ENCODE results near the gene MGRN1.

Gene MGRN1

DNA sequence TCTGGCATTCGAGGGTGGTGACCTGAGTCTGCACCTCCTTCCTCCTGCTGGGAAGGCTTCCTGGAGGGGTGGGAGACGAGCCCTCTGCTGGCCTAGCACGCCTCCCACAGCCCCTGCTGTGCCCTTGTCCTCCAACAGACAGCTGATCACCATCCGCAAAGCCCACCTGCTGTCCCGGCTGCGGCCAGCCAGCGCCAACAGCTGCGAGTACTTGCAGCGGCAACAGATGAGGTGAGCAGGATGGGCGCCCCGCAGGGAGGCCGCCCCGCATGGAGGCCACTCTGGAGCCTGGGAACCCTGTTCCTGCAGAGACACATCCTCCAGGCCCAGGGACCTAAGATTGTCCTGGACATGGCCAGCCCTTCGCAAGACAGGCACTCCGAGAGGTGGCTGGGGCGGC lies 31.5 kb upstream of the MGRN1 start:
- ATAC-seq, result no peak
- no peak for TF ChIP-seq ZFP30 (CRISPR knock-in tag; IDR thresholded peaks at IDR 0.05)
- TF ChIP-seq BACH2 (CRISPR knock-in tag; IDR thresholded peaks at IDR 0.05; ENCODE audit: borderline replicate concordance), result no peak
- no peak for TF ChIP-seq ZNF70 (CRISPR knock-in tag; IDR thresholded peaks at IDR 0.05)
- no peak for TF ChIP-seq CSRNP3 (CRISPR knock-in tag; IDR thresholded peaks at IDR 0.05)

DNA sequence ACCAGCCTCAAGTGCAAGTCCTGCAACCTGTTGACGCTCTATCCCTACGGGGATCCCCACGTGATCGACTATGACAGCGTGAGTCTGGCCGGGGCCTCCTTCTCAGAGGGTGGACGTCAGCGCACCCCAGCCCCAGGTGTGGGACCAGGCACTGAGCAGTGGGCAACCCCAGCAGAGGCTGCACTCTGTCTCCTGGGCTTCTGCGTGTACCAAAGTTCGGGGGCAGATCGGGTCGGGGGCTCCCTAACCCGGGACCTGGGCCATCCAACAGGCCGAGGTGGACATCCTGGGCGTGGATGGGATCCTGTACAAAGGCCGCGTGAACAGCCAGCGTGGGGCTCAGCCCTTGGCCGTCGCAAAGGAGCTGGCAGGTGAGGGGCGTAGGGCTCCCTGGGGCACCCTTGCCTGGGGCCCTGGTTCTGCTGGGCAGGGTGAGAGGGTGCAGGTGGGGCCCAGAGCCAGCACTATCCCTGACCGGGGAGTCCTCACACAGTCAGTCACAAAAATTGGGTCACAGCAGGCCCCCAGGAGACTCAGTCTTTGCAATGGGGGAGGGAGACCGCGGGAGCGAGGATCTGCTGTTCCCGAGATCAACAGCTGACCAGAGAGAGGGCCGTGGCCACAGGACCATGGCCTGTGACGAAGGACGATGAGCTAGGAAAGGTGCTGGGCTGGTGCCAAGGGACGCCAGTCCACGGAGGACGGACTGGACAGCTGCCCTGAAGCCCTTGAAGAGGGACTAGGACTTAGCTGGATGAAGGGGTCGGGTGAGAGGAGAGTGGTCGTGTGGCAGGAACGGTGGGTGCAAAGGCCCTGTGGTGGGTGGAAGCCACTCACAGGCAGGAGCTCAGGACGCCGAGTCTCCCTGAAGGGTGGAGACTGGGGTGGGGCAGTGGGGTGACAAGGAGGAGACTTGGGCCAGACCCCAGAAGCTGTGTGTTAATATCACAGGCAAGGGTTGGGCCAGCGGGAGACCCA lies 29.9 kb upstream of the MGRN1 start:
- ATAC-seq, result no peak
- no peak for TF ChIP-seq ZFP30 (CRISPR knock-in tag; IDR thresholded peaks at IDR 0.05)
- no peak for TF ChIP-seq ISL1 (CRISPR knock-in tag; IDR thresholded peaks at IDR 0.05)
- no peak for TF ChIP-seq BACH2 (CRISPR knock-in tag; IDR thresholded peaks at IDR 0.05; ENCODE audit: borderline replicate concordance)
- TF ChIP-seq TCF4 (CRISPR knock-in tag; IDR thresholded peaks at IDR 0.05; ENCODE audit: borderline replicate concordance), result no peak
- TF ChIP-seq CSDC2 (CRISPR knock-in tag; IDR thresholded peaks at IDR 0.05), result no peak
- no peak for TF ChIP-seq ZNF8 (CRISPR knock-in tag; IDR thresholded peaks at IDR 0.05)
- TF ChIP-seq, protein P1, sequence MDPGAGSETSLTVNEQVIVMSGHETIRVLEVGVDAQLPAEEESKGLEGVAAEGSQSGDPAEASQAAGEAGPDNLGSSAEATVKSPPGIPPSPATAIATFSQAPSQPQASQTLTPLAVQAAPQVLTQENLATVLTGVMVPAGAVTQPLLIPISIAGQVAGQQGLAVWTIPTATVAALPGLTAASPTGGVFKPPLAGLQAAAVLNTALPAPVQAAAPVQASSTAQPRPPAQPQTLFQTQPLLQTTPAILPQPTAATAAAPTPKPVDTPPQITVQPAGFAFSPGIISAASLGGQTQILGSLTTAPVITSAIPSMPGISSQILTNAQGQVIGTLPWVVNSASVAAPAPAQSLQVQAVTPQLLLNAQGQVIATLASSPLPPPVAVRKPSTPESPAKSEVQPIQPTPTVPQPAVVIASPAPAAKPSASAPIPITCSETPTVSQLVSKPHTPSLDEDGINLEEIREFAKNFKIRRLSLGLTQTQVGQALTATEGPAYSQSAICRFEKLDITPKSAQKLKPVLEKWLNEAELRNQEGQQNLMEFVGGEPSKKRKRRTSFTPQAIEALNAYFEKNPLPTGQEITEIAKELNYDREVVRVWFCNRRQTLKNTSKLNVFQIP (CRISPR knock-in tag; IDR thresholded peaks at IDR 0.05; ENCODE audit: borderline replicate concordance, low read depth), result no peak
- no peak for TF ChIP-seq GLIS3 (CRISPR knock-in tag; IDR thresholded peaks at IDR 0.05)
- TF ChIP-seq ZFP3 (CRISPR knock-in tag; IDR thresholded peaks at IDR 0.05), result no peak
- no peak for TF ChIP-seq ARNTL (CRISPR knock-in tag; IDR thresholded peaks at IDR 0.05; ENCODE audit: borderline replicate concordance, low read depth)
- no peak for TF ChIP-seq RARB (CRISPR knock-in tag; IDR thresholded peaks at IDR 0.05)
- no peak for TF ChIP-seq CSRNP3 (CRISPR knock-in tag; IDR thresholded peaks at IDR 0.05)
- no peak for TF ChIP-seq ZNF565 (CRISPR knock-in tag; conservative IDR thresholded peaks at IDR 0.05; ENCODE audit: low read depth)
- no peak for TF ChIP-seq ZNF70 (CRISPR knock-in tag; IDR thresholded peaks at IDR 0.05)
- no peak for TF ChIP-seq ESRRG (CRISPR knock-in tag; IDR thresholded peaks at IDR 0.05)
- TF ChIP-seq, protein P2, sequence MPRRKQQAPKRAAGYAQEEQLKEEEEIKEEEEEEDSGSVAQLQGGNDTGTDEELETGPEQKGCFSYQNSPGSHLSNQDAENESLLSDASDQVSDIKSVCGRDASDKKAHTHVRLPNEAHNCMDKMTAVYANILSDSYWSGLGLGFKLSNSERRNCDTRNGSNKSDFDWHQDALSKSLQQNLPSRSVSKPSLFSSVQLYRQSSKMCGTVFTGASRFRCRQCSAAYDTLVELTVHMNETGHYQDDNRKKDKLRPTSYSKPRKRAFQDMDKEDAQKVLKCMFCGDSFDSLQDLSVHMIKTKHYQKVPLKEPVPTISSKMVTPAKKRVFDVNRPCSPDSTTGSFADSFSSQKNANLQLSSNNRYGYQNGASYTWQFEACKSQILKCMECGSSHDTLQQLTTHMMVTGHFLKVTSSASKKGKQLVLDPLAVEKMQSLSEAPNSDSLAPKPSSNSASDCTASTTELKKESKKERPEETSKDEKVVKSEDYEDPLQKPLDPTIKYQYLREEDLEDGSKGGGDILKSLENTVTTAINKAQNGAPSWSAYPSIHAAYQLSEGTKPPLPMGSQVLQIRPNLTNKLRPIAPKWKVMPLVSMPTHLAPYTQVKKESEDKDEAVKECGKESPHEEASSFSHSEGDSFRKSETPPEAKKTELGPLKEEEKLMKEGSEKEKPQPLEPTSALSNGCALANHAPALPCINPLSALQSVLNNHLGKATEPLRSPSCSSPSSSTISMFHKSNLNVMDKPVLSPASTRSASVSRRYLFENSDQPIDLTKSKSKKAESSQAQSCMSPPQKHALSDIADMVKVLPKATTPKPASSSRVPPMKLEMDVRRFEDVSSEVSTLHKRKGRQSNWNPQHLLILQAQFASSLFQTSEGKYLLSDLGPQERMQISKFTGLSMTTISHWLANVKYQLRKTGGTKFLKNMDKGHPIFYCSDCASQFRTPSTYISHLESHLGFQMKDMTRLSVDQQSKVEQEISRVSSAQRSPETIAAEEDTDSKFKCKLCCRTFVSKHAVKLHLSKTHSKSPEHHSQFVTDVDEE (CRISPR knock-in tag; IDR thresholded peaks at IDR 0.05), result no peak

DNA sequence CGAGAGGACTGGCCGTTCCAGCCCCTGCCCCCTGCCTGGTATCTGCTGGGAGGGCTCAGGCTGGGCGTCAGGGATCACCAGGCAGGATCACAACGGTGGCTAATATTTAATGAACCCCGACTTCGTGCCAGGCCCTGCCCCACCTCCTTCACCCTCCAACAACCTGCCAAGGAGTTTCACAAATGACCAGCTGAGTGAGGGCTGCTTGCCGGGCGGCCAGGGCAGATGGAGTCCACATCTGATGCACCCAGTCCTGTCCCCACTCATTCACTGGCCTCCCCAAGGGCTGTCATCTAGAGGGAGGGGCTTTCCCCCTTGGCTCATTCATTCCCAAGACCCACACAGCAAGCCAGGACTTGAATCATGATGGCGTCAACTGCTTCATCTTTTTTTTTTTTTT lies 27.5 kb upstream of the MGRN1 start:
- no peak for ATAC-seq
- TF ChIP-seq ZC3H10 (CRISPR knock-in tag; IDR thresholded peaks at IDR 0.05), result no peak
- no peak for TF ChIP-seq BACH2 (CRISPR knock-in tag; IDR thresholded peaks at IDR 0.05; ENCODE audit: borderline replicate concordance)
- no peak for TF ChIP-seq ZNF70 (CRISPR knock-in tag; IDR thresholded peaks at IDR 0.05)
- TF ChIP-seq ZNF8 (CRISPR knock-in tag; IDR thresholded peaks at IDR 0.05), result no peak

- no peak for ATAC-seq
- no peak for TF ChIP-seq CSRNP3 (CRISPR knock-in tag; IDR thresholded peaks at IDR 0.05)
- TF ChIP-seq, protein P1 (CRISPR knock-in tag; IDR thresholded peaks at IDR 0.05; ENCODE audit: borderline replicate concordance, low read depth), result no peak
- TF ChIP-seq, protein P3, sequence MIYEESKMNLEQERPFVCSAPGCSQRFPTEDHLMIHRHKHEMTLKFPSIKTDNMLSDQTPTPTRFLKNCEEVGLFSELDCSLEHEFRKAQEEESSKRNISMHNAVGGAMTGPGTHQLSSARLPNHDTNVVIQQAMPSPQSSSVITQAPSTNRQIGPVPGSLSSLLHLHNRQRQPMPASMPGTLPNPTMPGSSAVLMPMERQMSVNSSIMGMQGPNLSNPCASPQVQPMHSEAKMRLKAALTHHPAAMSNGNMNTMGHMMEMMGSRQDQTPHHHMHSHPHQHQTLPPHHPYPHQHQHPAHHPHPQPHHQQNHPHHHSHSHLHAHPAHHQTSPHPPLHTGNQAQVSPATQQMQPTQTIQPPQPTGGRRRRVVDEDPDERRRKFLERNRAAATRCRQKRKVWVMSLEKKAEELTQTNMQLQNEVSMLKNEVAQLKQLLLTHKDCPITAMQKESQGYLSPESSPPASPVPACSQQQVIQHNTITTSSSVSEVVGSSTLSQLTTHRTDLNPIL (CRISPR knock-in tag; IDR thresholded peaks at IDR 0.05; ENCODE audit: low read depth), result no peak
- TF ChIP-seq CSDC2 (CRISPR knock-in tag; IDR thresholded peaks at IDR 0.05), result no peak
- TF ChIP-seq ZNF8 (CRISPR knock-in tag; IDR thresholded peaks at IDR 0.05), result no peak
- TF ChIP-seq ZFP30 (CRISPR knock-in tag; IDR thresholded peaks at IDR 0.05), result no peak
- no peak for TF ChIP-seq SNAI2 (CRISPR knock-in tag; IDR thresholded peaks at IDR 0.05)
- TF ChIP-seq ZC3H10 (CRISPR knock-in tag; IDR thresholded peaks at IDR 0.05), result no peak
- TF ChIP-seq ESRRG (CRISPR knock-in tag; IDR thresholded peaks at IDR 0.05), result no peak
- TF ChIP-seq GLIS3 (CRISPR knock-in tag; IDR thresholded peaks at IDR 0.05), result no peak
- no peak for TF ChIP-seq RARB (CRISPR knock-in tag; IDR thresholded peaks at IDR 0.05)
- no peak for TF ChIP-seq TCF4 (CRISPR knock-in tag; IDR thresholded peaks at IDR 0.05; ENCODE audit: borderline replicate concordance)
- TF ChIP-seq BACH2 (CRISPR knock-in tag; IDR thresholded peaks at IDR 0.05; ENCODE audit: borderline replicate concordance), result no peak
Observed at GRCh38 chr16:4599037-4599436, 25.6 kb upstream of the MGRN1 start.

Data from SK-N-SH treated with all-trans-retinoic acid at 6 μM for 48 hours (cell line).